ENCODE results near the gene GRIFIN.

DNA sequence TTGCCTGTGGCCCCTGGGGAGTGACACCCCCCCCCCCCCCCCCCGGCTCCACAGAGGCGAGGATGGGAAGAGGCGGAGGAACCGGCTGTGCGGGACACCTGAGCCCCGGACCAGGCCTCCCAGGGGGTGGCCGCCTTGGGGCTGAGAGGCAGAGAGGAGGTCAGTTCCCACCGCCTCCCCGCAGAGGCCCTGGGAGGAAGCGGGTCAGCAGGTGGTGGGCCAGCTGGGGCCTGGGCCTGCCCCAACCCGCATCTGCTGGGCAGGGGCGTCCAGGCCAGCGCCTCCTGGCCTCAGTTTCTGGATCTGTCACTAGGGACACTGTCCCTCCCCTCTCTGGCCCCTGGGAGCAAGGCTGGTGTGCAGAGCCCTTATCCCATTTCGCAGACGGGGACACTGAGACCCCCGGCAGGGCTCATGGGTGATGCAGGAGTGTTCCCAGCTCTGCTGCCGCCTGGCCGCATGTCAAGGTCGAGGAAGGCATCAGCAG lies 28.7 kb upstream of the GRIFIN start:
- TF ChIP-seq, protein P1, sequence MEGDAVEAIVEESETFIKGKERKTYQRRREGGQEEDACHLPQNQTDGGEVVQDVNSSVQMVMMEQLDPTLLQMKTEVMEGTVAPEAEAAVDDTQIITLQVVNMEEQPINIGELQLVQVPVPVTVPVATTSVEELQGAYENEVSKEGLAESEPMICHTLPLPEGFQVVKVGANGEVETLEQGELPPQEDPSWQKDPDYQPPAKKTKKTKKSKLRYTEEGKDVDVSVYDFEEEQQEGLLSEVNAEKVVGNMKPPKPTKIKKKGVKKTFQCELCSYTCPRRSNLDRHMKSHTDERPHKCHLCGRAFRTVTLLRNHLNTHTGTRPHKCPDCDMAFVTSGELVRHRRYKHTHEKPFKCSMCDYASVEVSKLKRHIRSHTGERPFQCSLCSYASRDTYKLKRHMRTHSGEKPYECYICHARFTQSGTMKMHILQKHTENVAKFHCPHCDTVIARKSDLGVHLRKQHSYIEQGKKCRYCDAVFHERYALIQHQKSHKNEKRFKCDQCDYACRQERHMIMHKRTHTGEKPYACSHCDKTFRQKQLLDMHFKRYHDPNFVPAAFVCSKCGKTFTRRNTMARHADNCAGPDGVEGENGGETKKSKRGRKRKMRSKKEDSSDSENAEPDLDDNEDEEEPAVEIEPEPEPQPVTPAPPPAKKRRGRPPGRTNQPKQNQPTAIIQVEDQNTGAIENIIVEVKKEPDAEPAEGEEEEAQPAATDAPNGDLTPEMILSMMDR (IDR thresholded peaks at IDR 0.05; ENCODE audit: insufficient read depth, low read depth, low read length): no peak
- no peak for TF ChIP-seq EZH2 (IDR thresholded peaks at IDR 0.05; ENCODE audit: insufficient read depth, low read length)

Measured in astrocyte (in vitro differentiated cells and primary cell).